Central memory CD4-positive, alpha-beta T cell (primary cell): ENCODE measurements around the gene GPR26.

ENCODE experiments used
- DNase-seq: peaks from one replicate; pipeline ENCODE4 v3.0.0; 2022

GPR26 gene

DNA sequence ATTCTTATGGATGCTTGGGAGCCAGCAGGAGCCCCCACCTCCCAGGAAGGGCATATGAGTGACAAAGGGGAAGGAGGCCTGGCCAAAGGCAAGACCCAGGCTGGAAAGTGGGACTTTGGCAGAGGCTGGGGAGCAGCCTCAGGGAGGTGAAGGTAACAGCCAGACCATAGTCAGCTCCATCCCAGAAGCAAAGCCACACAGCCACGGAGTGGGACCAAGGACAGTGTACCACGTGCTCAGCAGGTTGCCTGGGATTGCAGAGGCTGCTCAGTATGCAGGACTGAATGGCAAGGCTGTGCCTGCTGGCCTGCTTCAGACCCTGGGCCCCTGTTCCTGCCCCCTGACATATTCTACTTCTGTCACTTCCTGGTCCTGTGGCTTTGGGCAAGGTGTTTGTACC lies 17.6 kb upstream of the GPR26 start:
- no peak for DNase-seq

DNA sequence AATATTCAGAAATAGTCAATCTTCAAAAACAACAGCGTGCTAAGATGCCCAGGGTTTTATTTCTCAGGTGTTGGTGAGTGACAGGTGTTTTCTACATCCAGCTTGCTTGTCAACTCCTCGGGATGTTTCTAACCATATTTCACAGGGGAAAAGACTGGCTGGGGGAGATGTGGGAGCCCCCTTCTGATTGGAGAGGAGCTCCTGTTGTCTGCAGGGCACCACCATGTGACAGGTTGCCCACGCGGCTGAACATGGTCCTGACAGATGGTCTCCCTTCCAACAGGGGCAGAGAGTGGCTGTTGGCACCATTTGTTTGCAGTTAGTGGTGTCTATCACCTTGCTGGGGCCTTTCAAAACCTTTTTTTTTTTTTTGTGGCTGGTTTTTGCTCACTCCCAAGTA lies 16.5 kb upstream of the GPR26 start:
- DNase-seq = no peak

DNA sequence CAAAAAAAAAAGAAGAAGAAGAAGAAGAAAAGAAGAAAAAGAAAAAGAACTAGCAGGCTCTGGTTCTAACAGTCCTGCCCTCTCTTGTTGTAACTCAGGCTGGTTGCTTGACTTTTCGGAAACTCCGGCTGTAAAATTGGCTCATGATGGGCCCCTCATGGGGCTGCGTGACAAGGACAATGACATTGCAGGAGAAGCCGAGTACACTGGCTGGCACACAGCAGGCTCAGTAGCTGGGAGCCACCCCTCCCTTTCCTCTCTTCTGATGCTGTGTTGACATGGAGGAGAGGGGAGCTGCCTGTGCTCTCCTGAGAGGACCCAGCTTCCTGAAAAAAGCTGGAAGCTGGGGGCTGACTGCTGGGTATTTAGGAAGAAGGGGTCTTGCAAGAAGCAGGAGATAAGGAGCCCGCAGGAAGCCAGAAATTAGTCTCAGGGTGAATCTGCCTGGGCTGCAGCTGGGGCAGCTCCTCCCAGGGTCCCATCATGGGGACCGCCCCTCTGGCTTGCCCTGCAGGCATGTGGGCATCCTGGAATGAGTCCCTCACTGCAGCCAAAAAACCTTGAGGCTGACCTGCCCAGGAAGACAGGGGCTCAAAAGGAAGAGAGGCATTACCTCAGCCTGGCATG lies 14.6 kb upstream of the GPR26 start:
- no peak for DNase-seq

DNA sequence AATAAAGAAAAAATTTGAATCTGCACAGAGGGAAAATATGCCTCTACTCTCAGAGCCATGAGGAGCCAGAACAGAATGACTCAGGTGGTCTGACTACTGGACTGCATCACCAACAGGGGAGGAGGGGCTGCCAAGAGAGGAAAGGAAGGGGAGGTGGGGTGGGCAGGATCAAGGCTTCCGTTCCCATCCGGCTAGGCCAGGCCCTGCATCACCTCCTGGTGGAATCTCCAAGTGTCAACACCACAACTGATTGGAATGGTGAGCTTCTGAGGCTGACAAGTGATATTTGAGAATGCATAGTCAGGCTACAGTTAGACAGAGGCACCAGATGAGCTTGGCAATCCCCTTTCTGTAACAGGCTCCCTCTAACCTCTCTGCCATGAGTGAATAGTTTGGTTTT lies 10.4 kb upstream of the GPR26 start:
- DNase-seq = no peak

DNA sequence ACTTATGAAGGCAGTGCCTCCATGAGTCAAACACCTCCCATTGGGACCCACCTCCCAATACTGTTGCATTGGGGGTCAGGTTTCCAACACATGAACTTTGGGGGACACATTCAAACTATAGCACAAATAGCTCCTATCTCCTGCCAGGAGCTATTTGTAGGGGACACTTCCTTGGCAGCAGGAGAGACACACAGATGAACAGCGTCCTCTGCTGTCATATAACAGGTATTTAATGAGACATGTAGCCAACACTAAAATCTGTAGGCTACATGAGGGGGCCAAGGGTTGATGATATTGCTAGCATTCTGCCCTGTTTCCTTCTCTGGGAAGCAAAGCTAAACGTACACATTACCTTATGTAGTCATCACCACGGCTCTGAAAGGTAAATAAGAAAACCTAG lies 2.6 kb upstream of the GPR26 start:
- DNase-seq = no peak

DNA sequence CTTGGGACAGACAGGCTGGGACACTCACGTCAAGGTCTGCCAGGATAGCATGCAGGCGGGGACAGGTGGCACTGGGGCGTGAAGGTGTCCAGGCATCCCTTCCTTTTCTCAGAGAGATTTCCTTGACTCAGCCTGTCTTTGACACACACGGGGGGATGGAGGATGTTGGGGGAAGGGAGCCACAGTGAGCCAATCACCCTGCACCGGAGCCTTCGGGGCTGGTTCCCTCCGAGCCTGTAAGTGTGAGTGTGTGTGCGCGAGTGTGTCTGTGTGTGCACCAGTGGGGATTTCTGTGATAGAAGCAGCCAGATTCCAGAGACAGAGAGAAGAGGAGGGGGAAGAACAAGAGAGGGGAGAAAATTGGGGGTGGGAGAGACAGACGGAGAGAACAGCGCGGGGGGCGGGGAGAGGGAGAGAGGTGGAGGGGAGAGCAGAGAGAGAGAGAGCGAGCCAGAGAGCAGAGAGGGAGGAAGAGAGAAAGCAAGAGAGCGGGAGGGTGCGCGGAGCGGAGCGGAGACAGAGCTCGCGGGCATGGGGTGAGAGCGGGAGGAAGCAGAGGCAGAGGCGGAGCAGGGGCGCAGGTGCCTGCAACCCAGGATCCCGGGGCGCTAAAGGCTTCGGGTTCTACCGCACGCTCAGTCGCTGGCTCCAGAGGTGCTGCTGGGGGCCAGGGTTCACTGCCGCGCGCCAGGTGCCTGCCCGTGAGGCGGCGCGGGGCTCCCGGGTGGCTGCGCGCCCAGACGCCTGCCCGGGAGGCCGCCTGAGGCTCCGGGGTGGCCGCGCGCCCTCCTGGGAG lies 466 bp upstream of the GPR26 start:
- no peak for DNase-seq

DNA sequence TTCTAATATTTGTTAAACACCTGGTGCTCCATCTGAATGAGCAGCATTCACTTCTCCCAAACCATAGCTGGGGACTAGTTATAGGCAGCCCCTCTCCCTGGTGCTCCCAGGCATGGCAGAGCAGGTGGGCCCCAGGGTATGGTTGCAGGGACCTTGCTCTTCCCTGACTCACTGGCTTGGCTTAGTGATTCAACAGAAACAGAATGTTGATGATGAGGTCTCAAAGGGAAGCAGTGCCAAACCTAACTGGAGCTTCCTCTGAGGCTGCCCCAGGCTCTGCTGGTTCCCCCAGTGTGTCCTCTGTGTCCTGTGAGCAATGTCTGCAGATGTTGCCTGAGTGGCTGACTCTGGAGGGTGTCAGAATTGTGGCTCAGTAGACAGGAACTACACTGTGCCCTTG lies 3.7 kb downstream of the GPR26 start:
- no peak for DNase-seq

DNA sequence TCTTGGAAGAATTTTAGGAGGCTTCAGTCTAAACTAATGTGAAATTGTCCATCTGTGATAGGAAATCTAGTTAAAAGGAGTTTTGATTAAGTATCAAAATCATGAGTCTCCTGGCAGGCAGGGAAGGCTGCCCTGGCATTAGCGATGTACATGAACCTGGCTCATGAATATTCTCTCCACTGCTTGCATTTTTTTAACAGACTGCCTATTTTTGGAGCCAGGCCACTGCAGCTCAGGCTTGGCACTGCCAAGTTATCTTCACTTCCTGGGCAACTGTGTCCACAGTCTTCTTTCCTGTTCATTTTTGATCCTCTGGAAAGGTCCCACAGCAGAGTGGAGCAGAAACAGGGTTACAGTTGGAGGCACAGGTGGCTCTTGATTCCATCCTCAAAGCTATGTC lies 7.0 kb downstream of the GPR26 start:
- DNase-seq = no peak

DNA sequence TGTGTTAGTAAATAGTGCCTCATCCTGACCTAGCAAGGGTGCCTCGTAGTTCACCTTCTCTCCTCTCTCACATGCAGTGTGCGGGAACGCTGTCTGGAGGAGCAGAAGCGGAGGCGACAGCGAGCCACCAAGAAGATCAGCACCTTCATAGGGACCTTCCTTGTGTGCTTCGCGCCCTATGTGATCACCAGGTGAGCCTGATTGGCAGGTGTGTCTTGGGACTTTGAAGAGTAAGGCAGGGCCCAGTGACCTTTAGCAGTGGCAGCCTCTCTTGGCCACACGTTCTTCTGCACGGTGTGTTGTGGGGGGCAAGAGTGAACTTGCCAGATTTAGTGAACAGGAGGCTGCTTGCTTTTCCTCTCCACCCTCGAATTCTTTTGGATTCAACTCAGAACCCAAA lies 8.6 kb downstream of the GPR26 start:
- DNase-seq = no peak

DNA sequence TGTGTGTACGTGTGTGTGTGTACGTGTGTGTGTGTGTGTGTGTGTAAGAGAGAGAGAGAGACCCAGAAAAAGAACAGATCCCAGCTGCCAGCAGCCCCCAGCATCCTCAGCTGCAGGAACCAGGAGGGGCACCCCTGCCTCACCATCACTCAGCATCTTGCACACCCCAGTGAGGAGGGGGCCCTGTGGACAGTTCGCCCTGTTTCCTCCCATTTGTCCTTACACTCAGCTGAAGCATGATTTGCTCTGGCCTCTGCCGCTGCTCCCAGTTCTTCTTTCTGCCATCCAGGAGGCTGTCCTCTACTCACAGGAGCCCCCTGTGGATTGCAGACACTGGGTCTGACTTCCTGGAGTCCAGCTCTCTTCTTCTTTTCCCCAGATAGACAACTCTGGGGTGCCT lies 9.7 kb downstream of the GPR26 start:
- no peak for DNase-seq

DNA sequence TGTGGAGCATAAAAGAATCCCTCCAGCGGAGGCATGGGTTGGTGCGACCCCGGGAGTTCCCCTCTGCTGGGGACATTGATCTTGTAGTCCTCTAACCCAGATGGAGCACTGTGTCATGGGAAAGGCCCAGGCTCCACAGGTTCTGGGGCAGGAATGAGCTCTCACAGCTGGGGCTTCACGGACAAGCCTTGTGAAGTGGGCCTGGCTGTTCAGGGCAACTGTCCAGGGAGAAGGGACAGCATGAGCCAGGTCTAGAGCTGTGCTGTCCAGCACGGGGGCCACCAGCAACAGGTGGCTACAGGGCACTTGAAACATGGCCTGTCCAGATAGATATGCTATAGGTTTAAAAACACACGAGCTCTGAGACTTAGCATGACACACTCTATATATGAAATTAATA lies 11.4 kb downstream of the GPR26 start:
- DNase-seq = no peak

DNA sequence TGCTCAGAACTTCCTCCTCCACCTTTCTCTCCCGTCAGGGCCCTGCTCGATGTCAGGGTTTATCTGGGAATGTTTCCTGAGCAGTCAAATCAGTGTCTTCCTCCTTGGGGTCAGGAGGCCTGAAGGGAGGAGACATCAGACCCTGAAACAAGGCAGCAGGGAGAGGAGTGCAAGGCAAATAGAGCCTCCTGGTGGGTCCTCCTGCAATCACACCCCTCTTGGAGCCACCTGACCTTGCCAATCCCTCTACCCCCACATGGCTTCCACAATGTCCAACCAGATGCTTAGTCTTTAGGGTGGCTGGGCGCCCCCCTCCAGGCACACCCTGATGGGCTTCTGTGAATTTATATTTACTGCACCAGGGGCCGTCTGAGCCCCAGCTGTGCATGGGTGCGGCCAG lies 12.2 kb downstream of the GPR26 start:
- no peak for DNase-seq

DNA sequence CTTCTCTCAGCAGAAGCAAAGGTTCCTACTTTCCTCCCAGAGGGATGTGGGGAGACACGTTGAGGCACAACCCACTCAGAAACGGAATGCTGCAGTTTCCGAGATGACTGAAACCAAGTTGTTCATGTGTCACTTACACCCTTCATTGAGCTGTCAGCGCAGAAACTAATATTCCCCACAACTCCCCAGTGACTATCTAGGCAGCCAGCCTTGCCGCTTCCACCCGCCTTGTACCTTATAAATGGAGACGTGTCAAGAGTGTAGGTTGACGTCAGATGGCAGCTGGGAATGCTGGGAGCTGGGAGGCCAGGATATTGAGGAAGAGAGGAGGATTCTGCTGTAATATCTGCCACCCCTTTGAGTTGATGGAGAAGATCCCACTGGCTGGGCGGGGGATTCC lies 15.1 kb downstream of the GPR26 start:
- no peak for DNase-seq

DNA sequence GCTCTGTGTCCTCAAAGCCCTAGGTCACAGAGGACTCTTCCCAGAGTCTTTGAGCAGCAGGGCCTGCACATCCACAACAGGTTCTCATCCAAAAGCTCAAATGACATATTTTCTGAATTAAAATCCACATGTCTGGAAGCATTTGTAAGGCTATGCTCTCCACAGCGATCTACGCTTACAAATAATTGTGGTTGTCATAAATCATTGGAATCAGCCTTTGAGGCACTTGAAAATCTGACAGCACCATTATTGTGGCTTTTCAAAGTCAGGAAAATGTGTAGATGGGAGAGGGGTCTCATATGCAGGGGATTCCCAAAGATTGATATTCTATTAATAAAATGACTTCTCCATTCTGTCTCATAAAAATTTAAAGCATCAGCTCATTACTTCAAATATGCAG lies 16.3 kb downstream of the GPR26 start:
- no peak for DNase-seq

DNA sequence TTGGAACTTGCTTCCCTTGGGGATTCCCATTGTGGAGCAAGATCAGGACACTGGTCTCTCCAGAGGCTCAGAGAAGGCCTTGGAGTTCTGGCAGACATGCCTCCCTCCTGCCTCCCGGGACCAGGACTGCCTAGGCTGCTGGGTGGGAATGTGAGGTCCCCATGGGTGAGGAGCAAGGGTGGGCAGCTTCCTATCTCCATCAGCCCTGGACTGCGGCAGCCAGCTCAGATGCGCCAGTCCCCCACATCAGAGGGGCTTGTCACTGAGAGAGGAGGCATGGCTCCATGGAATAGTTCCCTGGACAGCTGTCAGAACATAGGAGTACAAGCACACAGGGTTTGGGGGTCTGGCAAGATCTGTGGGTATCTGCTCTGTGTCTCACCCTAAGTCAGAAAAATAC lies 17.3 kb downstream of the GPR26 start:
- DNase-seq = no peak

DNA sequence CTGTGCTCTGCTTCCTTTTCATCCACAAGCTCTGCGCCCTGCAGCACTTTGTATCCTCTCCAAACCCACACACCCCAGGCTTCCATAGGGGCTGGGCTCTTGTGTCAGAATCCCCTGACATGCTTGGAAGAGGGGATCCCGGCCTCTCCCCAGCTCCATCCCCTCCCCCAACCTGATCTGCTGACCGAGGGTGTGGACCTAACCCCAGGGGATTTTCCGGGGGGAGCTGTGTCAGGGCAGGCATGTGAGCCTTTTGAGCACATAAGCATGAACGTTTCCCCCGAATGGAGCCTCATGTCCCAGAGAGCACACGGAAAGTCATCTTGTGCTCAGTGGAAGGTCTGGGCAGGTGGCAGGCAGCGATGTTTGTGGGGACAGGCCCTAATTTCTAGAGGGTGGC lies 17.7 kb downstream of the GPR26 start:
- DNase-seq = no peak

DNA sequence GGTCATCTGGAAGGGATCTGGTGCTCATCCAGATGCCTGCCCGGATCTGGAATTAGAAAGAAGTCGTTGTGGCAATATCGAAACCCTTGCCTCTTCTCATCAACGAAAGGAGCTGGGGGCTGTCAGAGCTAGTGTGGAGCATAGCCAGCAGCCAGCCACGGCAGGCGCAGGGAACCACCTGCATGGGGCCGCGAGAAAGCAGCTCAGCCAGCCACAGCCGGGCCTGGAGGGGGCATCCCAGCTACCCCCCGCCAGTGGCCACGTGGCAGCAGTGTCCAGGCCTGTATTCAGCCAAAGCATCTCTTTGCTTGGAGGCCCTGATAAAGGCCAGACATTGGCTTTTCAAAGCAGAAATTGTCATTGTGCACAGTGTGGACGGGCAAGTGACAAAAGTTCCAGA lies 19.1 kb downstream of the GPR26 start:
- no peak for DNase-seq

DNA sequence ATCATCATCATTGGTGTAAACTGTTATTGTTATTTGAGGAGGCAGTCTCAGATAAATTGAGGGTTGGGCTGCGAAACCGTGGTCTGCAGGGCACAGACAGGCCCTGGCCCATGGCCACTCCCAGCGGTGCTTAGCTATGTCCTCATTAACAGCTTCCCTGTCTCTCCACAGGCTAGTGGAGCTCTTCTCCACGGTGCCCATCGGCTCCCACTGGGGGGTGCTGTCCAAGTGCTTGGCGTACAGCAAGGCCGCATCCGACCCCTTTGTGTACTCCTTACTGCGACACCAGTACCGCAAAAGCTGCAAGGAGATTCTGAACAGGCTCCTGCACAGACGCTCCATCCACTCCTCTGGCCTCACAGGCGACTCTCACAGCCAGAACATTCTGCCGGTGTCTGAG lies 21.6 kb downstream of the GPR26 start:
- DNase-seq = no peak

DNA sequence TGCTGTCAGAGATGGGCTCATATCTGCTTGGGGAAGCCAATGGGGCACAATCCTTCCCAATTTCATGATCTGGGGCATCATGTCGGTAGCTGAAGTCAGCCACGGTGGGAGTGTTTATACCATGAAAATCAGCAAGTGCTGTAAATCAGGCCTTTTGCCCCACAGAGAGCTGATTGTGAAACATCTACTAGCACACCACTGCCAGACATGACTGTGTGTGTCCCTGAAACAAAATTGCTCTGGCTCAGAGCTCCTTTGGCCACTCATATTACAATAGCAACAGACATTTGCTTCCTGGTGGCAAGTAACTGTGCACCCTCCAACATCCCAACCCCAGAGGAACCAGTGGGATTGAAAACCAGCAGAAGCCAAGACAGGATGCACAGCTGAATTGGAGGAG lies 23.7 kb downstream of the GPR26 start:
- DNase-seq = no peak

DNA sequence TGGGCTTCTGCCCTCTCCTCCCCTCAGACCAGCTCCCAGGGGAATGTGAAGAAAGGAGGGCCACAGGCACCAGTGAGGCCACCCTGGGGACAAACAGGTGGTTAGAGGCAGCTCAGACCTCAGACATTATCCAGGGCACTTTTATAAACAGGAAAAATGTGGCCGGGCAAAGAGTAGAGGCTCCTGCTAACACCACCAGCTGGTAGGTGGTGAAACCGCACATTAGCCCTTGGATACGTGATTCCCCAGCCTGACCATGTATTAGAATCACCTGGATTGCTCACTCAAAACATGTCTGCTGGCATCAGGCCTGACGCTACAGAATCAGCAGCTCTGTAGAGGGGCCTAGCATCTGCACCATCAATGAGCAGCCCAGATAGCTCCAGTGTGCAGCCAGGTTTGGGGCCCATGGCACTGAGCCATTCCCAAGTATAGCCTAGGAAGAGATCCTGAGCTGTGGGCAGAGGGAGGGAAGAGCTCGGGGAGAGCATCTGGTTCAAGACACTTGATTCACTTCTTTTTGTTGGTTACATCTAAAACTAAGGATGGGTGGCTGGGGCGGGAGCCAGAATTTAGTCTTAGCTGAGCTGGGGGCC lies 37.1 kb downstream of the GPR26 start:
- no peak for DNase-seq

DNA sequence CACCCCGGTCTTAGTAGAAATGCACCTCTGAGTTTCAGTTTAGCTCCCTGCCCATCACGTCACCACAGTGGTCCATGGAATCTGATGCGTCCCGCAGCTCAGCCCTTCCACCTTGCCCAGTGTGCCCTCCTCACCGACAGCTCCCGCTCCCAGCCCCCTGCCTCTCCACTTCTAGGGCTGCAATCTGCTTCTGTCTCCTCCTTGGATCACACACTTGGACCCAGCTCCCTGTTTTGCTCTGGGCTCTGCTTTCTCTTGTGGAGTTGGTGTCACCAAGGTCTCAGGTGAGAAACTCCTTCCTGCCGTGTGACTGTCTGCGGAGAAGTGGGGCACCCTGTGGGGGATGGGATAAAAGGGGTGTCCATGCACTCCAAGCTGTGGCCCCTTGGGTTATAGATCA lies 37.9 kb downstream of the GPR26 start:
- DNase-seq = no peak

DNA sequence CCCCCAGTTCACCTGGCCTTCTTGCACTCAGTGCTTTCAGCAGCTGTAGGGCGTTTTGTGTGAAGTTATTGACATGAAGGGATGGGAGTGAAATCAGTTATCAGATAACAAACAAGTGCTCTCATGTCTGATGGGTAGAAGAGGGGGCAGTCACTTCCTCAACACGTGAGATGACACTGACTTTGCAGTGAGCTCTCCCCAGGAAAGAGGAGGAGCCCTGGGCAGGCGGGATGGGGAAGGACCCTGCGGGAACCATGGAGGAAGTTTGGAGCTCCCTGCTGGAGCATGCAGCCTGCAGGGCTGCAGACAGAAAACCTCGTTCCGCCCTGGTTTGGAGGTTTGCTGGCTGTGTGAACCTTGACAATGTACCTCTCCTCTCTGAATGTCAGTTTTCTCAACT lies 38.7 kb downstream of the GPR26 start:
- DNase-seq = no peak

DNA sequence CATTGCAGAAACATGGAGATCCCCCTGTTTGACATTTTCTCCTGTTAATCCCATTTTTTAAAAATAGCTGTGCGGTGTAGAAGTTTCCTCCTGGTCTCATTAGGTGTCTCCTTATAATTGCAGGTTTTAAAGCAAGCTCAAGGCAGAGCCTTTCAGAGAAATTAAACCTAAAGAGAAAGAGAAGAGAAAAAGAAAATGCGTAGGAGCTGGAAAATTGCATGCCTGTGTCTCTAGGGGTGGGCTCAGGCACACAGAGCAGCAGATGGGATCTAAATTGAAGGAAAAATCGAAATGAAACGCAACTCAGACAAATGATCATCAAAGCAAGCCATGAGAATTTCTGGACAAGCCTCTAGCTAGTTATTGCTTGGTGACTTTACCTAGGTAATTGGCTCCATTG lies 40.1 kb downstream of the GPR26 start:
- no peak for DNase-seq

DNA sequence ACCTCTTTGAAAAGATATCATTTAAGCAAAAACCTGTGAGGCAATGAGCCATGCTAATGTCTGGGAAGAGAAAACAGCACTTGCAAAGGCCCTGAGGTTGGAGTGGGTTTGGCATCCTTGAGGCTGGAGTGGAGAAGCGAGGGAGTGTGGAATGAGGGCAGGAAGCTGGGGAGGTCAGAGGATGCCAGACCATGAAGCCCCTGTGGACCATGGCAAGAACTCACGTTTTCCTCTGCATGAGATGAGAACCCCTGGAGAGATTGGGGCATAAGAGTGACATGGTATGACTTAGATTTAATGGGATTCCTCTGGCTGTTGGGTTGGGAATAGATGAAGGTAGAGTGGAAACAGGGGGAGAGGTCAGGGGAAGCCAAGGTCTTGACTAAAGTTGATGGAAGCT lies 49.4 kb downstream of the GPR26 start:
- no peak for DNase-seq

DNA sequence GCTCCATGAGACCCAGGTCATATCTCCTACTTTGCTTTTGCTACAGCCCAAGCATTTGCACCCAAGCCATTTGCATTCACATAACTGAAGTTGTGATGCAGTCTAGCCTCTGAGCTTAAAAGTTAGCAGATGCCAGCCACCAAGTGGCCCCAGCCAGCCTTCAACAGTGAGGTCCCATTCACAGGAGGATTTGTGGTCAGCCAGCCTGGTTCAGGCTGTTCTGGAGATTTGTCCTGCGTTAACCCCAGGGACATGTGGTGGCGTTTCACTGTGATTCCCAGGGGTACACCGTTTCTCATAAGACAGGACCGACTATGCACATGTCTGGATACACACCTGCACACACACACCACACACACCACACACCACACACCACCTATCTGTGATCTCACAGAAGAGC lies 51.2 kb downstream of the GPR26 start:
- DNase-seq = no peak
